HepG2 (cell line): ENCODE results near the gene POMT2.

ENCODE experiments used
- RAD21 ChIP-seq: fragments of 450-650 bp; formaldehyde crosslinking; IDR thresholded peaks from 2 replicates; pipeline ENCODE4 v1.5.0; 2020; ENCODE audit warnings: mild to moderate bottlenecking
- ZNF274 ChIP-seq: sonication (generic); formaldehyde crosslinking; IDR thresholded peaks from 2 replicates; pipeline ENCODE4 v1.5.1; 2020; ENCODE audit warnings: mild to moderate bottlenecking, missing genetic modification reagents
- TF ChIP-seq, protein P1 (sequence below): sonication (generic); formaldehyde crosslinking; IDR thresholded peaks from 2 replicates; pipeline ENCODE4 v1.5.0; 2020; ENCODE audit warnings: mild to moderate bottlenecking, missing genetic modification reagents, moderate library complexity
- TF ChIP-seq, protein P2 (sequence below), 2 experiments: IDR thresholded peaks; 2 replicates each; pipeline ENCODE4 v1.6.1; 2011 to 2012; ENCODE audit warnings: low read length in 2 of 2, borderline replicate concordance in 1 of 2, low read depth in 1 of 2, mild to moderate bottlenecking in 1 of 2, moderate library complexity in 1 of 2

DNA sequence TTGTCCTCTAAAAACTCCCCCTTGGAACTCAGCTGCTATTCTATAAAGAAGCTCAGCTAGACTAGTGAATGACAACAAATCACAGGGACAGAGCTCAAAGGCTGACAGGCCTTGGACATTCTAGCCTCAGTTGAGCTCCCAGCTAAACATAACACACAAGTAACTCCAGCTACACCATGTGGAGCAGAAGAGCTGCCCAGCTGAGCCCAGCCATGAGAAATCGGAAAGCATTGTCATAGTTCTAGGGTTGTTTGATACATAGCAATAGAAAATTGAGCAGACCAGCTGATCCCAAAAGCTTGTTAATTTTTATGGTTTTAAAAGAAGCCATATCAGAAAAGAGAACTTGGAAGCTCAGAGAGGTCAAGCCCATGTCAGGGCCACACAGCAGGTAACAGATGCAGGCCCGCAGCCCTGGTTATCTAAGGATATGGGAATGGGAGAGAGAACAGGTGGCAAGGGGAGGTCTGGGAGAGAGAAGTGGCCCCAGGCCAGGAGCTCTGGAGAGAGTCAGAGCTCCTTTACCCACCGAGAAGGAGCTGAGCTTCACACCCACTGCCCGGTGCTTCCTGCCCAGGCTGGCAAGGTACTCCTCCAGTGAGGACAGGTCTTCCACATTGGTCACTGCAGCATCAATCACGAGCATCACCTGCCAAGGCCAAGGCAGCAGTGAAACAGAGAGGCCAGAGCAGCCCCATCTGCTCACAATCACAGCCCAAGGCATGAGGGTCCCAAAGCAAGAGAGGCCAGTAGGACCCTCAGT, 52.6 kb downstream of the POMT2 start:
- TF ChIP-seq RAD21 (no peak), ZNF274 (CRISPR knock-in tag) (no peak)
- TF ChIP-seq, protein P1, sequence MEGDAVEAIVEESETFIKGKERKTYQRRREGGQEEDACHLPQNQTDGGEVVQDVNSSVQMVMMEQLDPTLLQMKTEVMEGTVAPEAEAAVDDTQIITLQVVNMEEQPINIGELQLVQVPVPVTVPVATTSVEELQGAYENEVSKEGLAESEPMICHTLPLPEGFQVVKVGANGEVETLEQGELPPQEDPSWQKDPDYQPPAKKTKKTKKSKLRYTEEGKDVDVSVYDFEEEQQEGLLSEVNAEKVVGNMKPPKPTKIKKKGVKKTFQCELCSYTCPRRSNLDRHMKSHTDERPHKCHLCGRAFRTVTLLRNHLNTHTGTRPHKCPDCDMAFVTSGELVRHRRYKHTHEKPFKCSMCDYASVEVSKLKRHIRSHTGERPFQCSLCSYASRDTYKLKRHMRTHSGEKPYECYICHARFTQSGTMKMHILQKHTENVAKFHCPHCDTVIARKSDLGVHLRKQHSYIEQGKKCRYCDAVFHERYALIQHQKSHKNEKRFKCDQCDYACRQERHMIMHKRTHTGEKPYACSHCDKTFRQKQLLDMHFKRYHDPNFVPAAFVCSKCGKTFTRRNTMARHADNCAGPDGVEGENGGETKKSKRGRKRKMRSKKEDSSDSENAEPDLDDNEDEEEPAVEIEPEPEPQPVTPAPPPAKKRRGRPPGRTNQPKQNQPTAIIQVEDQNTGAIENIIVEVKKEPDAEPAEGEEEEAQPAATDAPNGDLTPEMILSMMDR (CRISPR knock-in tag), result no peak
- TF ChIP-seq, protein P2, sequence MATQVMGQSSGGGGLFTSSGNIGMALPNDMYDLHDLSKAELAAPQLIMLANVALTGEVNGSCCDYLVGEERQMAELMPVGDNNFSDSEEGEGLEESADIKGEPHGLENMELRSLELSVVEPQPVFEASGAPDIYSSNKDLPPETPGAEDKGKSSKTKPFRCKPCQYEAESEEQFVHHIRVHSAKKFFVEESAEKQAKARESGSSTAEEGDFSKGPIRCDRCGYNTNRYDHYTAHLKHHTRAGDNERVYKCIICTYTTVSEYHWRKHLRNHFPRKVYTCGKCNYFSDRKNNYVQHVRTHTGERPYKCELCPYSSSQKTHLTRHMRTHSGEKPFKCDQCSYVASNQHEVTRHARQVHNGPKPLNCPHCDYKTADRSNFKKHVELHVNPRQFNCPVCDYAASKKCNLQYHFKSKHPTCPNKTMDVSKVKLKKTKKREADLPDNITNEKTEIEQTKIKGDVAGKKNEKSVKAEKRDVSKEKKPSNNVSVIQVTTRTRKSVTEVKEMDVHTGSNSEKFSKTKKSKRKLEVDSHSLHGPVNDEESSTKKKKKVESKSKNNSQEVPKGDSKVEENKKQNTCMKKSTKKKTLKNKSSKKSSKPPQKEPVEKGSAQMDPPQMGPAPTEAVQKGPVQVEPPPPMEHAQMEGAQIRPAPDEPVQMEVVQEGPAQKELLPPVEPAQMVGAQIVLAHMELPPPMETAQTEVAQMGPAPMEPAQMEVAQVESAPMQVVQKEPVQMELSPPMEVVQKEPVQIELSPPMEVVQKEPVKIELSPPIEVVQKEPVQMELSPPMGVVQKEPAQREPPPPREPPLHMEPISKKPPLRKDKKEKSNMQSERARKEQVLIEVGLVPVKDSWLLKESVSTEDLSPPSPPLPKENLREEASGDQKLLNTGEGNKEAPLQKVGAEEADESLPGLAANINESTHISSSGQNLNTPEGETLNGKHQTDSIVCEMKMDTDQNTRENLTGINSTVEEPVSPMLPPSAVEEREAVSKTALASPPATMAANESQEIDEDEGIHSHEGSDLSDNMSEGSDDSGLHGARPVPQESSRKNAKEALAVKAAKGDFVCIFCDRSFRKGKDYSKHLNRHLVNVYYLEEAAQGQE (IDR thresholded peaks at IDR 0.05; ENCODE audit: borderline replicate concordance in 1 of 2, low read depth in 1 of 2, low read length in 2 of 2), result no peak
